Endothelial cell of umbilical vein (primary cell): ENCODE results near the gene RFX2.

Experiments
- EZH2 ChIP-seq: IDR thresholded peaks from 2 replicates; pipeline ENCODE4 v1.6.1; 2012; ENCODE audit warnings: borderline replicate concordance, low read depth, mild to moderate bottlenecking, moderate library complexity, low read length, inconsistent platforms; ENCODE audit not compliant: severe bottlenecking
- GATA2 ChIP-seq: IDR thresholded peaks from 2 replicates; pipeline ENCODE4 v1.7.0; 2011; ENCODE audit warnings: low read depth, mild to moderate bottlenecking, moderate library complexity, mixed read lengths, low read length; ENCODE audit not compliant: insufficient read length, insufficient read depth
- JUN ChIP-seq: IDR thresholded peaks from 2 replicates; pipeline ENCODE4 v1.6.1; 2011; ENCODE audit warnings: borderline replicate concordance, low read depth; ENCODE audit not compliant: insufficient read length, insufficient read depth
- MYC ChIP-seq: IDR thresholded peaks from one replicate; pipeline ENCODE4 v1.6.1; 2011; ENCODE audit warnings: mild to moderate bottlenecking, low read depth, low read length
- POLR2A ChIP-seq: IDR thresholded peaks from 2 replicates; pipeline ENCODE4 v1.6.1; 2012; ENCODE audit warnings: low read depth, mild to moderate bottlenecking, control low read depth, low read length
- POLR2AphosphoS5 ChIP-seq: IDR thresholded peaks from 2 replicates; pipeline ENCODE4 v1.6.1; 2012; ENCODE audit warnings: low read depth, mild to moderate bottlenecking, control low read depth, low read length, moderate library complexity; ENCODE audit not compliant: insufficient read depth
- TF ChIP-seq, protein P1 (sequence below), 2 donors: IDR thresholded peaks; 1 replicate in 1 of 2; 2 replicates in 1 of 2; pipeline ENCODE4 v1.5.1; 2011; ENCODE audit warnings: low read length in 2 of 2, mild to moderate bottlenecking in 2 of 2, moderate library complexity in 2 of 2, control low read depth in 1 of 2, inconsistent platforms in 1 of 2, low read depth in 1 of 2; ENCODE audit not compliant: insufficient read depth in 1 of 2; ENCODE audit errors: extremely low read depth in 1 of 2
- TF ChIP-seq, protein P2 (sequence below): IDR thresholded peaks from 2 replicates; pipeline ENCODE4 v1.6.1; 2011; ENCODE audit not compliant: insufficient read depth, insufficient read length

DNA sequence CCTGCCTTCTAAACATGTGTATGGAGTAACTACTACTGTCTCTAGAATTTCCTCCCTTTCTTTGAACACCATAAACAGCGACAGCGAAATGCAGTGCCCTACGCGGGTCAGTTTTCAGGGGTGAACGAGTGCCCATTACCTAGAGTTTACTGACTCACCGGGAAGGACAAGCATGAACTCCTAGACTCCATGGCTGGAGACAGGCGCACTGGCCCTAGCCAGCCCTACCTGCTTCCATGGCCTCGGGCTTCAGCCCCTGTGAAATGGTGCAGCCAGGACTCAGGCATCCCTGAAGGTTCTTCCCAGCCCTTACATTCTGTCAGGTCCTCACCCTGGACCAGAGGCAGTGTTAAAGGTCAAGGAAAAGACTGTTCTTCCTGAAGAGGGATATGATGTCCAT is 140.8 kb downstream of the RFX2 start:
- TF ChIP-seq, protein P1, sequence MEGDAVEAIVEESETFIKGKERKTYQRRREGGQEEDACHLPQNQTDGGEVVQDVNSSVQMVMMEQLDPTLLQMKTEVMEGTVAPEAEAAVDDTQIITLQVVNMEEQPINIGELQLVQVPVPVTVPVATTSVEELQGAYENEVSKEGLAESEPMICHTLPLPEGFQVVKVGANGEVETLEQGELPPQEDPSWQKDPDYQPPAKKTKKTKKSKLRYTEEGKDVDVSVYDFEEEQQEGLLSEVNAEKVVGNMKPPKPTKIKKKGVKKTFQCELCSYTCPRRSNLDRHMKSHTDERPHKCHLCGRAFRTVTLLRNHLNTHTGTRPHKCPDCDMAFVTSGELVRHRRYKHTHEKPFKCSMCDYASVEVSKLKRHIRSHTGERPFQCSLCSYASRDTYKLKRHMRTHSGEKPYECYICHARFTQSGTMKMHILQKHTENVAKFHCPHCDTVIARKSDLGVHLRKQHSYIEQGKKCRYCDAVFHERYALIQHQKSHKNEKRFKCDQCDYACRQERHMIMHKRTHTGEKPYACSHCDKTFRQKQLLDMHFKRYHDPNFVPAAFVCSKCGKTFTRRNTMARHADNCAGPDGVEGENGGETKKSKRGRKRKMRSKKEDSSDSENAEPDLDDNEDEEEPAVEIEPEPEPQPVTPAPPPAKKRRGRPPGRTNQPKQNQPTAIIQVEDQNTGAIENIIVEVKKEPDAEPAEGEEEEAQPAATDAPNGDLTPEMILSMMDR (IDR thresholded peaks at IDR 0.05; ENCODE audit: extremely low read depth in 1 of 2, insufficient read depth in 1 of 2, low read depth in 1 of 2, low read length in 2 of 2), result no peak
- no peak for TF ChIP-seq POLR2AphosphoS5
- no peak for TF ChIP-seq POLR2A
- TF ChIP-seq EZH2, result no peak
- TF ChIP-seq, protein P2, sequence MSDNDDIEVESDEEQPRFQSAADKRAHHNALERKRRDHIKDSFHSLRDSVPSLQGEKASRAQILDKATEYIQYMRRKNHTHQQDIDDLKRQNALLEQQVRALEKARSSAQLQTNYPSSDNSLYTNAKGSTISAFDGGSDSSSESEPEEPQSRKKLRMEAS, result no peak
- TF ChIP-seq MYC, result no peak
- TF ChIP-seq GATA2, result no peak
- TF ChIP-seq JUN, result no peak
